ENCODE results near the gene NEDD9. TPM values are rescaled to one million over a fixed set of nuclear protein-coding genes. Genes with fewer than 3 reads are reported as not detected.

NEDD9 gene
- total and polyA plus RNA-seq, 2 experiments from 2014 or later: 4.4 to 13.0 TPM

DNA sequence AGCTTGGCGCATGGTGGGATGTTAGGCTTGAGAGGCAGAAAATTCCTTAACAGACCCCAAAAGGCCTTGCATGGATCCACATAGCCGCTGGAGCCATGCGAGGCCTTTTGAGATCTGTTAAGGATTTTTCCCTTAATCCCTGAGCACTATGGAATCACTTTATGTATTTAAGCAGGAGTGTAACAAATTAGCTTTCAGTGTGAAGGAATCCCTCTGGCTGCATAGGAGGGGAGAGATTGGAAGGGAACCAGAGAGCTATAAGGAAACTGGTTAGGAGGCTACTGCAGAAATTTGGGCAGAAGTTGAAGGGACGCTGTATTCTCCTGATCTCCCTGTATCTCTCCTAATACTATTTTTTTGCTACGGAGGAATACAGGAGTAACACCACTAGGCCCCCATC, 23.1 kb upstream of the NEDD9 start:
- H3K4me1 Mint-ChIP-seq: peaks cover 8% of the 10 kb centered on the region
- H3K79me2 ChIP-seq (replicated peaks; ENCODE audit: insufficient read depth): no peaks in the 10 kb centered on the region
- H3K27me3 ChIP-seq (ENCODE audit: insufficient read depth): no peaks in the 10 kb centered on the region
- H3K36me3 ChIP-seq (ENCODE audit: insufficient read depth): no peaks in the 10 kb centered on the region; the same call in 1 of the 2 replicates
- H3K27ac ChIP-seq (ENCODE audit: low read depth): no peak overlapping the region
- TF ChIP-seq EZH2 (IDR thresholded peaks at IDR 0.05; ENCODE audit: low read depth, unreplicated experiment) (no peak), POLR2AphosphoS5 (IDR thresholded peaks at IDR 0.05; ENCODE audit: low read depth) (no peak), ZNF114 (CRISPR knock-in tag; IDR thresholded peaks at IDR 0.05) (no peak), STAT1 (IDR thresholded peaks at IDR 0.05; ENCODE audit: unreplicated experiment) (no peak), JUNB (IDR thresholded peaks at IDR 0.05; ENCODE audit: unreplicated experiment) (no peak), ZNF331 (CRISPR knock-in tag; IDR thresholded peaks at IDR 0.05; ENCODE audit: low read depth) (no peak), NANOG (IDR thresholded peaks at IDR 0.05; ENCODE audit: borderline replicate concordance) (no peak), CREB1 (CRISPR knock-in tag; IDR thresholded peaks at IDR 0.05; ENCODE audit: low read depth) (no peak), EZH2phosphoT487 (IDR thresholded peaks at IDR 0.05; ENCODE audit: unreplicated experiment) (no peak)
- TF ChIP-seq, protein P1, sequence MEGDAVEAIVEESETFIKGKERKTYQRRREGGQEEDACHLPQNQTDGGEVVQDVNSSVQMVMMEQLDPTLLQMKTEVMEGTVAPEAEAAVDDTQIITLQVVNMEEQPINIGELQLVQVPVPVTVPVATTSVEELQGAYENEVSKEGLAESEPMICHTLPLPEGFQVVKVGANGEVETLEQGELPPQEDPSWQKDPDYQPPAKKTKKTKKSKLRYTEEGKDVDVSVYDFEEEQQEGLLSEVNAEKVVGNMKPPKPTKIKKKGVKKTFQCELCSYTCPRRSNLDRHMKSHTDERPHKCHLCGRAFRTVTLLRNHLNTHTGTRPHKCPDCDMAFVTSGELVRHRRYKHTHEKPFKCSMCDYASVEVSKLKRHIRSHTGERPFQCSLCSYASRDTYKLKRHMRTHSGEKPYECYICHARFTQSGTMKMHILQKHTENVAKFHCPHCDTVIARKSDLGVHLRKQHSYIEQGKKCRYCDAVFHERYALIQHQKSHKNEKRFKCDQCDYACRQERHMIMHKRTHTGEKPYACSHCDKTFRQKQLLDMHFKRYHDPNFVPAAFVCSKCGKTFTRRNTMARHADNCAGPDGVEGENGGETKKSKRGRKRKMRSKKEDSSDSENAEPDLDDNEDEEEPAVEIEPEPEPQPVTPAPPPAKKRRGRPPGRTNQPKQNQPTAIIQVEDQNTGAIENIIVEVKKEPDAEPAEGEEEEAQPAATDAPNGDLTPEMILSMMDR (conservative IDR thresholded peaks at IDR 0.05; ENCODE audit: low read depth in 2 of 2): no peak
- TF ChIP-seq, protein P2, sequence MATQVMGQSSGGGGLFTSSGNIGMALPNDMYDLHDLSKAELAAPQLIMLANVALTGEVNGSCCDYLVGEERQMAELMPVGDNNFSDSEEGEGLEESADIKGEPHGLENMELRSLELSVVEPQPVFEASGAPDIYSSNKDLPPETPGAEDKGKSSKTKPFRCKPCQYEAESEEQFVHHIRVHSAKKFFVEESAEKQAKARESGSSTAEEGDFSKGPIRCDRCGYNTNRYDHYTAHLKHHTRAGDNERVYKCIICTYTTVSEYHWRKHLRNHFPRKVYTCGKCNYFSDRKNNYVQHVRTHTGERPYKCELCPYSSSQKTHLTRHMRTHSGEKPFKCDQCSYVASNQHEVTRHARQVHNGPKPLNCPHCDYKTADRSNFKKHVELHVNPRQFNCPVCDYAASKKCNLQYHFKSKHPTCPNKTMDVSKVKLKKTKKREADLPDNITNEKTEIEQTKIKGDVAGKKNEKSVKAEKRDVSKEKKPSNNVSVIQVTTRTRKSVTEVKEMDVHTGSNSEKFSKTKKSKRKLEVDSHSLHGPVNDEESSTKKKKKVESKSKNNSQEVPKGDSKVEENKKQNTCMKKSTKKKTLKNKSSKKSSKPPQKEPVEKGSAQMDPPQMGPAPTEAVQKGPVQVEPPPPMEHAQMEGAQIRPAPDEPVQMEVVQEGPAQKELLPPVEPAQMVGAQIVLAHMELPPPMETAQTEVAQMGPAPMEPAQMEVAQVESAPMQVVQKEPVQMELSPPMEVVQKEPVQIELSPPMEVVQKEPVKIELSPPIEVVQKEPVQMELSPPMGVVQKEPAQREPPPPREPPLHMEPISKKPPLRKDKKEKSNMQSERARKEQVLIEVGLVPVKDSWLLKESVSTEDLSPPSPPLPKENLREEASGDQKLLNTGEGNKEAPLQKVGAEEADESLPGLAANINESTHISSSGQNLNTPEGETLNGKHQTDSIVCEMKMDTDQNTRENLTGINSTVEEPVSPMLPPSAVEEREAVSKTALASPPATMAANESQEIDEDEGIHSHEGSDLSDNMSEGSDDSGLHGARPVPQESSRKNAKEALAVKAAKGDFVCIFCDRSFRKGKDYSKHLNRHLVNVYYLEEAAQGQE (IDR thresholded peaks at IDR 0.05; ENCODE audit: unreplicated experiment): no peak
- TF ChIP-seq, protein P3, sequence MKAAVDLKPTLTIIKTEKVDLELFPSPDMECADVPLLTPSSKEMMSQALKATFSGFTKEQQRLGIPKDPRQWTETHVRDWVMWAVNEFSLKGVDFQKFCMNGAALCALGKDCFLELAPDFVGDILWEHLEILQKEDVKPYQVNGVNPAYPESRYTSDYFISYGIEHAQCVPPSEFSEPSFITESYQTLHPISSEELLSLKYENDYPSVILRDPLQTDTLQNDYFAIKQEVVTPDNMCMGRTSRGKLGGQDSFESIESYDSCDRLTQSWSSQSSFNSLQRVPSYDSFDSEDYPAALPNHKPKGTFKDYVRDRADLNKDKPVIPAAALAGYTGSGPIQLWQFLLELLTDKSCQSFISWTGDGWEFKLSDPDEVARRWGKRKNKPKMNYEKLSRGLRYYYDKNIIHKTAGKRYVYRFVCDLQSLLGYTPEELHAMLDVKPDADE (IDR thresholded peaks at IDR 0.05): no peak
- TF ChIP-seq, protein P4, sequence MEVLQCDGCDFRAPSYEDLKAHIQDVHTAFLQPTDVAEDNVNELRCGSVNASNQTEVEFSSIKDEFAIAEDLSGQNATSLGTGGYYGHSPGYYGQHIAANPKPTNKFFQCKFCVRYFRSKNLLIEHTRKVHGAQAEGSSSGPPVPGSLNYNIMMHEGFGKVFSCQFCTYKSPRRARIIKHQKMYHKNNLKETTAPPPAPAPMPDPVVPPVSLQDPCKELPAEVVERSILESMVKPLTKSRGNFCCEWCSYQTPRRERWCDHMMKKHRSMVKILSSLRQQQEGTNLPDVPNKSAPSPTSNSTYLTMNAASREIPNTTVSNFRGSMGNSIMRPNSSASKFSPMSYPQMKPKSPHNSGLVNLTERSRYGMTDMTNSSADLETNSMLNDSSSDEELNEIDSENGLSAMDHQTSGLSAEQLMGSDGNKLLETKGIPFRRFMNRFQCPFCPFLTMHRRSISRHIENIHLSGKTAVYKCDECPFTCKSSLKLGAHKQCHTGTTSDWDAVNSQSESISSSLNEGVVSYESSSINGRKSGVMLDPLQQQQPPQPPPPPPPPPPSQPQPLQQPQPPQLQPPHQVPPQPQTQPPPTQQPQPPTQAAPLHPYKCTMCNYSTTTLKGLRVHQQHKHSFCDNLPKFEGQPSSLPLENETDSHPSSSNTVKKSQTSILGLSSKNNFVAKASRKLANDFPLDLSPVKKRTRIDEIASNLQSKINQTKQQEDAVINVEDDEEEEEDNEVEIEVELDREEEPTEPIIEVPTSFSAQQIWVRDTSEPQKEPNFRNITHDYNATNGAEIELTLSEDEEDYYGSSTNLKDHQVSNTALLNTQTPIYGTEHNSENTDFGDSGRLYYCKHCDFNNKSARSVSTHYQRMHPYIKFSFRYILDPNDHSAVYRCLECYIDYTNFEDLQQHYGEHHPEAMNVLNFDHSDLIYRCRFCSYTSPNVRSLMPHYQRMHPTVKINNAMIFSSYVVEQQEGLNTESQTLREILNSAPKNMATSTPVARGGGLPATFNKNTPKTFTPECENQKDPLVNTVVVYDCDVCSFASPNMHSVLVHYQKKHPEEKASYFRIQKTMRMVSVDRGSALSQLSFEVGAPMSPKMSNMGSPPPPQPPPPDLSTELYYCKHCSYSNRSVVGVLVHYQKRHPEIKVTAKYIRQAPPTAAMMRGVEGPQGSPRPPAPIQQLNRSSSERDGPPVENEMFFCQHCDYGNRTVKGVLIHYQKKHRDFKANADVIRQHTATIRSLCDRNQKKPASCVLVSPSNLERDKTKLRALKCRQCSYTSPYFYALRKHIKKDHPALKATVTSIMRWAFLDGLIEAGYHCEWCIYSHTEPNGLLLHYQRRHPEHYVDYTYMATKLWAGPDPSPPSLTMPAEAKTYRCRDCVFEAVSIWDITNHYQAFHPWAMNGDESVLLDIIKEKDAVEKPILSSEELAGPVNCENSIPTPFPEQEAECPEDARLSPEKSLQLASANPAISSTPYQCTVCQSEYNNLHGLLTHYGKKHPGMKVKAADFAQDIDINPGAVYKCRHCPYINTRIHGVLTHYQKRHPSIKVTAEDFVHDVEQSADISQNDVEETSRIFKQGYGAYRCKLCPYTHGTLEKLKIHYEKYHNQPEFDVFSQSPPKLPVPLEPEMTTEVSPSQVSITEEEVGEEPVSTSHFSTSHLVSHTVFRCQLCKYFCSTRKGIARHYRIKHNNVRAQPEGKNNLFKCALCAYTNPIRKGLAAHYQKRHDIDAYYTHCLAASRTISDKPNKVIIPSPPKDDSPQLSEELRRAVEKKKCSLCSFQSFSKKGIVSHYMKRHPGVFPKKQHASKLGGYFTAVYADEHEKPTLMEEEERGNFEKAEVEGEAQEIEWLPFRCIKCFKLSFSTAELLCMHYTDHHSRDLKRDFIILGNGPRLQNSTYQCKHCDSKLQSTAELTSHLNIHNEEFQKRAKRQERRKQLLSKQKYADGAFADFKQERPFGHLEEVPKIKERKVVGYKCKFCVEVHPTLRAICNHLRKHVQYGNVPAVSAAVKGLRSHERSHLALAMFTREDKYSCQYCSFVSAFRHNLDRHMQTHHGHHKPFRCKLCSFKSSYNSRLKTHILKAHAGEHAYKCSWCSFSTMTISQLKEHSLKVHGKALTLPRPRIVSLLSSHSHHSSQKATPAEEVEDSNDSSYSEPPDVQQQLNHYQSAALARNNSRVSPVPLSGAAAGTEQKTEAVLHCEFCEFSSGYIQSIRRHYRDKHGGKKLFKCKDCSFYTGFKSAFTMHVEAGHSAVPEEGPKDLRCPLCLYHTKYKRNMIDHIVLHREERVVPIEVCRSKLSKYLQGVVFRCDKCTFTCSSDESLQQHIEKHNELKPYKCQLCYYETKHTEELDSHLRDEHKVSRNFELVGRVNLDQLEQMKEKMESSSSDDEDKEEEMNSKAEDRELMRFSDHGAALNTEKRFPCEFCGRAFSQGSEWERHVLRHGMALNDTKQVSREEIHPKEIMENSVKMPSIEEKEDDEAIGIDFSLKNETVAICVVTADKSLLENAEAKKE (CRISPR knock-in tag; IDR thresholded peaks at IDR 0.05): no peak
- DNase-seq (ENCODE audit: low spot score) (no peak), ATAC-seq (no peak)
- H3K4me1 ChIP-seq (ENCODE audit: insufficient read depth): peaks cover 6% of the 10 kb centered on the region; the same call in 1 of the 2 replicates
- no peaks in the 10 kb centered on the region for H3K9me2 ChIP-seq (ENCODE audit: insufficient read depth)
- H3F3A ChIP-seq (replicated peaks; ENCODE audit: low read depth): no peaks in the 10 kb centered on the region
- no peak overlapping the region for H3K4me3 ChIP-seq
- H3K27me3 Mint-ChIP-seq (ENCODE audit: insufficient read depth, low read depth, poor library complexity): peaks cover 2% of the 10 kb centered on the region
- no peaks in the 10 kb centered on the region for H3K36me3 Mint-ChIP-seq (ENCODE audit: low read depth)
- no peak overlapping the region for H3K27ac Mint-ChIP-seq
- no peak overlapping the region for H3K4me2 ChIP-seq
- H2AFZ ChIP-seq: no peak overlapping the region
- H4K20me1 ChIP-seq (replicated peaks; ENCODE audit: insufficient read depth): no peaks in the 10 kb centered on the region
- no peak overlapping the region for H3K4me3 Mint-ChIP-seq
- no peaks in the 10 kb centered on the region for H3K9me3 Mint-ChIP-seq

Measured in GM23338 (cell line).